ENCODE data around the gene C11orf52. TPM values are rescaled to one million over a fixed set of nuclear protein-coding genes. Genes with fewer than 3 reads are reported as not detected.

The C11orf52 gene
- total RNA-seq, 4 donors from 2014 or later: 5.0 to 6.9 TPM; not detected in 2

DNA sequence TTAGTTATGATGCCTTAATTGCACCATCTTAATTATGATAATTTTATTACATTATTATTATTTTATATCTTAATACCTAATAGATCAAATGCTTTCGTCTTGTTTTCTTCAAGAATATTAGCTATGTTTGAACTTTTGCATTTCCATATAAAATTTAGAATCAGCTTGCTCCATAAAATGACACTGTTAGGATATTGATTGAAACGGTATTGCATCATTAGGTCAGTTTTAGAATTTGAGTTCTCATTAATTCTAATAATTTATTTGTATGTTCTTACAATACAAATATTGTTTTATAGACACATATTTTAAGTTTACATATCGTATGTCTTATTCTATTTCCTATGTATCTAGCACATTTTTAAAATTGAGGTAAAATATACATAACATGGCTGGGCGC, 32.7 kb upstream of the C11orf52 start:
- no peak overlapping the region for H3K4me3 ChIP-seq
- DNase-seq (ENCODE audit: low spot score in 2 of 2): no peak
- no peak overlapping the region for H3K27ac ChIP-seq
- TF ChIP-seq, protein P1, sequence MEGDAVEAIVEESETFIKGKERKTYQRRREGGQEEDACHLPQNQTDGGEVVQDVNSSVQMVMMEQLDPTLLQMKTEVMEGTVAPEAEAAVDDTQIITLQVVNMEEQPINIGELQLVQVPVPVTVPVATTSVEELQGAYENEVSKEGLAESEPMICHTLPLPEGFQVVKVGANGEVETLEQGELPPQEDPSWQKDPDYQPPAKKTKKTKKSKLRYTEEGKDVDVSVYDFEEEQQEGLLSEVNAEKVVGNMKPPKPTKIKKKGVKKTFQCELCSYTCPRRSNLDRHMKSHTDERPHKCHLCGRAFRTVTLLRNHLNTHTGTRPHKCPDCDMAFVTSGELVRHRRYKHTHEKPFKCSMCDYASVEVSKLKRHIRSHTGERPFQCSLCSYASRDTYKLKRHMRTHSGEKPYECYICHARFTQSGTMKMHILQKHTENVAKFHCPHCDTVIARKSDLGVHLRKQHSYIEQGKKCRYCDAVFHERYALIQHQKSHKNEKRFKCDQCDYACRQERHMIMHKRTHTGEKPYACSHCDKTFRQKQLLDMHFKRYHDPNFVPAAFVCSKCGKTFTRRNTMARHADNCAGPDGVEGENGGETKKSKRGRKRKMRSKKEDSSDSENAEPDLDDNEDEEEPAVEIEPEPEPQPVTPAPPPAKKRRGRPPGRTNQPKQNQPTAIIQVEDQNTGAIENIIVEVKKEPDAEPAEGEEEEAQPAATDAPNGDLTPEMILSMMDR (IDR thresholded peaks at IDR 0.05): no peak
- H3K36me3 ChIP-seq: peaks cover 0 to 16% (median 5%) of the 10 kb centered on the region in 3 donors
- 69 to 83% methylated on average over 4 of the region's 4 CpGs for WGBS, 2 donors
- H3K9me3 ChIP-seq: no peaks in the 10 kb centered on the region
- H3K4me1 ChIP-seq: no peaks in the 10 kb centered on the region
- no peaks in the 10 kb centered on the region for H3K27me3 ChIP-seq

DNA sequence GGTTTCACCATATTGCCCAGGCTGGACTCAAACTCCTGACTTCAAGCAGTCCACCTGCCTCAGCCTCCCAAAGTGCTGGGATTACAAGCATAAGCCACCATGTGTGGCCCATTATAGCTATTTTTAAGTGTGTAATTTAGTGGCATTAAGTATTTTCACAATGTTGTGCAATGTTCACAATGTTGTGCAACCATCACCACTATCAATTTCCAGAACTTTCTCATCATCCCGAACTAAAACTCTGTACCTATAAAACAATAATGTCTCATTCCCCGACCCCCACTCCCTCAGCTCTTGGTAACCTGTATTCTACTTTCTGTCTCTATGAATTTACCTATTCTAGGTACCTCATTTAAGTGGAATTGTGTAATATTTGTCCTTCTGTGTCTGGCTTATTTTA, 31.9 kb upstream of the C11orf52 start:
- no peaks in the 10 kb centered on the region for H3K4me1 ChIP-seq
- H3K36me3 ChIP-seq: peaks cover 0 to 16% (median 5%) of the 10 kb centered on the region in 3 donors
- WGBS, 2 donors: 82 to 83% methylated on average over 2 of the region's 2 CpGs
- H3K27ac ChIP-seq: no peak overlapping the region
- no peaks in the 10 kb centered on the region for H3K9me3 ChIP-seq
- H3K4me3 ChIP-seq: no peak overlapping the region
- H3K27me3 ChIP-seq: no peaks in the 10 kb centered on the region
- TF ChIP-seq, protein P1 (IDR thresholded peaks at IDR 0.05): no peak
- TF ChIP-seq POLR2A (IDR thresholded peaks at IDR 0.05) (no peak), EP300 (IDR thresholded peaks at IDR 0.05) (no peak)
- no peak for DNase-seq (ENCODE audit: low spot score in 2 of 2)

DNA sequence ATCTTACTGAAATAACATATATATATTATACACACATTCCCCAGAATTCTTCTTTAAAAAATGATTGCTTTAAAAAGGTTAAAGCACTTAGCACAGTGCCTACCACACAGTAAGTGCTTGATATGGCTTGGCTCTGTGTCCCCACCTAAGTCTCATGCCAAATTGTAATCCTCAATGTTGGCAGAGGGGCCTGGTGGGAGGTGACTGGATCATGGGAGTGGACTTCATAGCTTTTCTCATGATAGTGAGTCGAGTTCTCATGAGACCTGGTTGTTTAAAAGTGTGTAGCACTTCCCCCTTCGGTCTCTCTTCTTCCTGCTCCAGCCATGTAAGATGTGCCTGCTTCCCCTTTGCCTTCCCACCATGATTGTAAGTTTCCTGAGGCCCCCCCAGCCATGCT, 13.3 kb upstream of the C11orf52 start:
- no peaks in the 10 kb centered on the region for H3K9me3 ChIP-seq

DNA sequence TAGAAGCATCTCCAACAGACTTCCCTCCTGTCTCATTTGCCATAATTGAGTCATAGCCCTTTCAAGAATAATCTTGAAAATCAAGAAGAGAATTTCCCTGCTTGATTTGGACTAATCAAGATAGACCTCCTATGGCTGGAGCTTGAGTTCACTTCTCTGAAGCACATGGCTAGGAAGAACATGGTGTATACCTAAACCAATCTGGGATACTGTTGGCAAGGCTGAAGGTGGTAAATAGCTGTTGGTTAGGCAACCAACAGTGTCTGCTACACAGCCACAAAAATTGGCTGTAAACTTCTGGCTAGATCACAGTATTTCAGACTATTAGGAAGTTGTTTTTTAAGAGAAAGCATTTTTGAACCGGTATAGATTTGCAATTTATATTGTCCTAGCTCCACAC, 12.0 kb upstream of the C11orf52 start:
- H3K4me3 ChIP-seq: no peak overlapping the region
- H3K27me3 ChIP-seq: no peaks in the 10 kb centered on the region
- WGBS, 2 donors: 81 to 86% methylated on average over 1 of the region's 1 CpG
- TF ChIP-seq POLR2A (IDR thresholded peaks at IDR 0.05) (no peak), EP300 (IDR thresholded peaks at IDR 0.05) (no peak)
- TF ChIP-seq, protein P1 (IDR thresholded peaks at IDR 0.05): no peak
- no peak for DNase-seq (ENCODE audit: low spot score in 2 of 2)
- H3K4me1 ChIP-seq: peaks cover 0 to 12% (median 0%) of the 10 kb centered on the region in 4 donors
- no peaks in the 10 kb centered on the region for H3K9me3 ChIP-seq
- peaks cover 0 to 34% (median 0%) of the 10 kb centered on the region in 3 donors for H3K36me3 ChIP-seq
- peak overlapping the region in 2 of 4 donors; percentile 58 to 92 for H3K27ac ChIP-seq

More for the DNA sequence above, 13.3 kb upstream of the C11orf52 start:
- 67 to 82% methylated on average over 2 of the region's 2 CpGs for WGBS, 2 donors
- peaks cover 0 to 7% (median 0%) of the 10 kb centered on the region in 4 donors for H3K4me1 ChIP-seq
- no peak for DNase-seq (ENCODE audit: low spot score in 2 of 2)
- no peak overlapping the region for H3K4me3 ChIP-seq
- peaks cover 0 to 32% (median 0%) of the 10 kb centered on the region in 3 donors for H3K36me3 ChIP-seq
- TF ChIP-seq POLR2A (IDR thresholded peaks at IDR 0.05) (no peak), EP300 (IDR thresholded peaks at IDR 0.05) (no peak)
- TF ChIP-seq, protein P1 (IDR thresholded peaks at IDR 0.05): no peak
- no peak overlapping the region for H3K27ac ChIP-seq
- no peaks in the 10 kb centered on the region for H3K27me3 ChIP-seq

DNA sequence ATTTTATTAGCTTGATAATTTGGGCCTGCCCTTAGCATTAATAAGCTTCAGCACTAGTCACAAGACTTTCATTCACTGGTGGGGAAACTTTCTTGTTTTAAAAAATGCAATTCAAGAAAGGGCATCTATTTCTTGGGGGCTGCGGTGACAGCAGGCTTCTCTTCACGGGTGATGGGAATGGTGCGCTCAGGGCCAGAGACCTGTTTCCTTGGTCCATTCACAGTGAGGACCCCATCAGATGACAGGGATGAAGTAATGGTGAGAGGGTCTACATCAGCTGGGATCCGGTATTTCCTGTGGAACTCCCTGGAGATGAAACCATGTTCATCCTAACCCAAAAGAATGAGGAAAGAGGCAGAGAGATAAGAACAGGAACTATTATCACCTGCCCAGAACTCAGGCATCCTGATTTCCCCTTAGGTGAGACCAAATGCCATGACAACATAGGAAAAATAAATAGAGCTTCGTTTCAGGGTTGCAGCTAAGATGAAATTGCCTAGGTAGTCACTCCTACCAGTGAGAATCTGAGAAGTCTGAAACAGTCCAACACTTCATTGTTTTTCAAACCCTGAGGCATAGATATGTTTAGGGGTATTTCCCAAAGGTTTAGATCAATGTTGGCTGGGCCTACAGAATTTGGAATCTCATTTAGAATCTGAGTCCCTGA, 9.9 kb upstream of the C11orf52 start:
- peaks cover 0 to 12% (median 3%) of the 10 kb centered on the region in 4 donors for H3K4me1 ChIP-seq
- peak overlapping the region; percentile 85 to 99 (median 94) for H3K27ac ChIP-seq
- H3K27me3 ChIP-seq: no peaks in the 10 kb centered on the region
- no peaks in the 10 kb centered on the region for H3K9me3 ChIP-seq
- peak overlapping the region in 3 of 4 donors; percentile 51 to 65 (median 63) for H3K4me3 ChIP-seq
- TF ChIP-seq EP300 (IDR thresholded peaks at IDR 0.05) (peak in 1 of 2 donors; percentile 5), POLR2A (IDR thresholded peaks at IDR 0.05) (no peak)
- TF ChIP-seq, protein P1 (IDR thresholded peaks at IDR 0.05): no peak
- DNase-seq (ENCODE audit: low spot score in 2 of 2): no peak
- H3K36me3 ChIP-seq: peaks cover 0 to 34% (median 0%) of the 10 kb centered on the region in 3 donors
- WGBS, 2 donors: 64 to 69% methylated on average over 5 of the region's 5 CpGs

Data from tibial nerve (tissue), 4 donors.